GM12875 (cell line): ENCODE data around the gene EFNB2.

ENCODE experiments used
- H3K4me3 ChIP-seq: one replicate; pipeline ENCODE4 v1.5.1; 2011; ENCODE audit warnings: low read depth, low read length, control low read depth
- TF ChIP-seq, protein P1 (sequence below): IDR thresholded peaks from 2 replicates; pipeline ENCODE4 v1.5.1; 2011; ENCODE audit warnings: low read depth, mild to moderate bottlenecking, control low read depth, inconsistent platforms, low read length, moderate library complexity, borderline replicate concordance; ENCODE audit not compliant: insufficient read depth

EFNB2 gene

DNA sequence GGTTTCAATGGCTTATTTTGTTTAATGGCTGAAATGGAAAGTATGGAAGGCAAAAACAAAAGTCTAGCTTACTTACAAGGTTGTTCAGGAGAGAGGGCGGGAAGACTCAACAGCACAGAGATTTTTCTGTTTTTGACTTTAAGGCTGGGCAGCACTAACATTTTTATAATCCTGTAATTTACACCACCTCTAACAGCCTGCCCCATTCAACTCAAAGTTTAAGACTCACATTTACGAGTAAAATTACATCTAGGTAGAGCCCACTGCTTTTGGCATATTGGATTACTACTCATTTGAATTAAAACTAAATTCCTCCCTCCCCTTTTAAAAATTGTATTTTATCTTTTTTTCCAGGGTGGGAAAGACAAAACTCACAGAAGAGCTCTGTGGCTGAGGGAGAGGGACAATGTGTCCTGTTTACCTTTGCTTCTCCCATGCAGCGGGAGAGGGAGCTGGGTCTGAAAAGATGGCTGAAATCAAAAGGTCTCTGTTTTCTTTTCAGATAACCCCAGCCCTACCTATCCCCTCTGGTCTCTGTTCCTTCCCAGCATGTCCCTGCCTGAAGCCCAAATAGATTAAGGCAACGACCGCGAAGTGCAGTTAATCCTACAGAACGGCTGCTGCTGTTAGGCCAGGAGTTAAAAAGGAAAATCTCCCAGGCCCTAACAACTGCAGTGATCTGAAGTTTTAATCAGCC, 6.6 kb downstream of the EFNB2 start:
- TF ChIP-seq, protein P1, sequence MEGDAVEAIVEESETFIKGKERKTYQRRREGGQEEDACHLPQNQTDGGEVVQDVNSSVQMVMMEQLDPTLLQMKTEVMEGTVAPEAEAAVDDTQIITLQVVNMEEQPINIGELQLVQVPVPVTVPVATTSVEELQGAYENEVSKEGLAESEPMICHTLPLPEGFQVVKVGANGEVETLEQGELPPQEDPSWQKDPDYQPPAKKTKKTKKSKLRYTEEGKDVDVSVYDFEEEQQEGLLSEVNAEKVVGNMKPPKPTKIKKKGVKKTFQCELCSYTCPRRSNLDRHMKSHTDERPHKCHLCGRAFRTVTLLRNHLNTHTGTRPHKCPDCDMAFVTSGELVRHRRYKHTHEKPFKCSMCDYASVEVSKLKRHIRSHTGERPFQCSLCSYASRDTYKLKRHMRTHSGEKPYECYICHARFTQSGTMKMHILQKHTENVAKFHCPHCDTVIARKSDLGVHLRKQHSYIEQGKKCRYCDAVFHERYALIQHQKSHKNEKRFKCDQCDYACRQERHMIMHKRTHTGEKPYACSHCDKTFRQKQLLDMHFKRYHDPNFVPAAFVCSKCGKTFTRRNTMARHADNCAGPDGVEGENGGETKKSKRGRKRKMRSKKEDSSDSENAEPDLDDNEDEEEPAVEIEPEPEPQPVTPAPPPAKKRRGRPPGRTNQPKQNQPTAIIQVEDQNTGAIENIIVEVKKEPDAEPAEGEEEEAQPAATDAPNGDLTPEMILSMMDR: no peak
- no peak overlapping the region for H3K4me3 ChIP-seq

DNA sequence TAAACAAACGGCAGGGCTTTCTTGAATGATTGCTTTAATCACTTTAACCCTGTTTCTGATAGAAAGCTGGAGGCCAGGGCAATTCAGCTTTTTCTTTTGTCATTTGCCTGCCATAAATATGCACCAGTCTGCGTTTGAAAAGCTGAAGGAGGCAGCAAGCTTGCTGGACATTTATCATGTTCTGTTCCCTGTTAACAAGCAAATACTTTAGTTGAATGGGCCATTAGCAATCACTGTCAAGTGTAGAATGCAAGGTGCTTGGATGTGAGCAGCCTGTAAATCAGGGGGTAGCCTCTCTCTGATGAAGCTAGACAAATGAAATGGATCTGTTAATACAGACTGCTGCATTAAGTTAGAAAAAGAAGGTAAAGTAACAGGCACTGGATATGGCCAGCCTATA, 7.6 kb downstream of the EFNB2 start:
- H3K4me3 ChIP-seq: no peak overlapping the region
- TF ChIP-seq, protein P1: no peak

DNA sequence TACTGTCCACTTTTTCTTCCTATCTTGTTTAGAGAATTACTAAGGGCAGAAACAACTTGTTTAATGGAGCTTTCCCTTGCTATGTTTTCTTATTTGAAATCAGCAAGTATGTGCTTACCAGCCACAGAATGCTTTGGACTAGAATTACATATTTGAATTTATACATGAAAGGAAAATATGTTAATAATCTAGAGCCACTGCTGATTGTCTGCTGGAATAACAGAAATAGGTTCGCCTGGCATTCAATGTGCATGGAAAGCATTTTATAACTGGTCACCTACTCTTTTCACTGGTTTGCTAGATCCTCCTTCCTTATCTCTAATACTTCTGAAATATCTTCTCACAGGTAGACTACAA, 8.0 kb downstream of the EFNB2 start:
- H3K4me3 ChIP-seq: no peak overlapping the region
- TF ChIP-seq, protein P1: no peak

DNA sequence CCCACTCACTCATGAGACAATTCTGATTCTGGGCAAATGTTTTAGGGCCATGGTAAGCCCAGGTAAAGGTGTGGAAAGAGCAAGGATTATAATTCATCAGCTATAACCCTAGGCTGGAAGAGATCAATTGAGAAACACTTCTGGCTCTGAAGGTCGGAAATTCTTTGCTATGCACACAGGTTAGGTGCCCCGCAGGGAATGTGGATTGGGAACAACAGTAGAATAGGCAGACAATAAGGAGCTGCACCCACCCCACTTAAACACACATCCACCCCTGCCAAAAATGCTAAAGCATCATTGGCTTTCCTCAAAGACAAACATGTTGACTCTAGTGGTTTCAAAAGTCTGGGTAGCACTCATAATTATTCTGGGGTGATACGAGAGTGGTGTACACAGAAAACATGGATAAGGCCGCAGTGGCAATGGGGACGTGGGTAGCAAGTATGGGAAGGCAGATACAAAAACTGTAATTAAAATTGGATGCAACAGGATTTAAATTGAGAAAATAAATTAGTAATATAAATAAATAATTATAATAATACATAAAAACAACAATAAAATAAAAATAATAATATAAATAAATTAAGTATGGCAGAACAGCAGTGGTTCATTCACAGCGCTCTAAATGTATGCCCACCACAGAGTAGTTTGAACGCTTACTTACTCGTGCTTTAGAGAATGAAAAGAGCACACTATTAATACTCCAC, 8.6 kb downstream of the EFNB2 start:
- H3K4me3 ChIP-seq: no peak overlapping the region
- TF ChIP-seq, protein P1: no peak

DNA sequence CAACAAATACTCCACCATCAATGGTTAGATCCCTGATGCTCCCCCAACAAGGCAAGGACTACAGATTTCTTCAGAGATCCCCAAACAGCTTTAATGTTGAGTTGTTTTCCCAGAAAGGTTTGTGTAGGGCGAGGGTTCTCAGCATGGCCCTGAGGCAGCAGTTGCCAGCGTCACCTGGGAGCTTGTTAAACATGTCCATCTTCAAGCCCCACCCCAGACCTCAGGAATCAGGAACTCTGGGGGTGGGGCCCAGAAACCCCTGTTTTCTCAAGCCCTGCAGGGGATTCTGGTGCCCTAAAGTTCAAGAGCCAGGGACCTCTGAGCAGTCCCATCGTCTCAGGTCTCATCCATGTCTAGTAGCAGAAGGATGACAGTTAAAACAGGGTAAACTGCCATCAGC, 9.6 kb downstream of the EFNB2 start:
- H3K4me3 ChIP-seq: no peak overlapping the region
- TF ChIP-seq, protein P1: no peak

DNA sequence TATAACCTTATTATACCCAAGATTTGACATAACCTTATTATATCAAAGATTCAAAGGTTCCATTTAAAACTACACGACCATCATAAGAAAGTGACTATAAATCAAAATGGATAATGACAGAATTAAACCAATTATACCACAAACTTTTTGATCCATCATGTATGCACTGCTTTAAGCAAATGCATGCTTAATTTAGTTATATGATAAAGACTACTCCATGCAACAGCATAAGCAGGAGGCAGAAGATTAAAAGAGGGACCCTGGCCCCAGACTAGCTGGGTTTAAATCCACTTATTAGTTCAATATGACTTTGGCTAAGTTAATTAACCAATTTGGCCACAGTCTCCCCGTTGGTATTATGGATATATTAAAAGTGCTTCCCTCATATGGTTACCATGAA, 11.4 kb downstream of the EFNB2 start:
- H3K4me3 ChIP-seq: no peak overlapping the region
- TF ChIP-seq, protein P1: no peak

DNA sequence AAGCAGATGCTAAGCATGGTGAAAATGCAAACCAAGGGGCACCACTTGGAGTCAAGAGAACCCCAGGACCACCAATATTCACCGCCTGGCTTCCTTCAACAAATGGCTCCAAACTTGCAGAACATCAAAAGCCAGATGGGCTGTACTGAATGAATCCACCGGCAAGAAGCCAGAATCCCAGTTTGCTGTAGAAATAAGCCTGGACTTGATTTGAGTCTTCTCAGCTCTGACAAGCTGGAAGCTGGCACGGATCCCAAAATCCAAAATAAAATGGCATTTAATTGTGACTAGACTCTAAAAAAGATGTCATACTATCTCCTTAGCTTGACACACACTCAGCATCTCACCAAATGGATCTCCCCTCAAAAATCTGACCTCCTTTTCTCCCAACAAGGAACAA, 11.9 kb downstream of the EFNB2 start:
- H3K4me3 ChIP-seq: no peak overlapping the region
- TF ChIP-seq, protein P1: no peak
